MCF 10A (cell line): ENCODE results near the gene TMEM87B. TPM values are rescaled to one million over a fixed set of nuclear protein-coding genes. Genes with fewer than 3 reads are reported as not detected.

Source experiments
- BruUV-seq: library from RNA; stranded (reverse); fragments of 400-500 nt; replicated peaks from 2 replicates; lab custom pipeline; 2021; lab: Mats Ljungman, UMichigan
- CTCF ChIA-PET: fragments of 300-600 bp; sonication (Branson Sonifier 250); formaldehyde crosslinking; extraction: SDS; loops from one replicate; lab custom pipeline; 2021; ENCODE audit warnings: antibody characterized with exemption, inconsistent platforms; lab: Yijun Ruan, JAX
- POLR2A ChIA-PET: fragments of 300-600, 350-650 bp; sonication (Branson Sonifier 250); formaldehyde crosslinking; extraction: SDS; loops from one replicate; lab custom pipeline; 2020; ENCODE audit warnings: antibody characterized with exemption, inconsistent platforms; lab: Yijun Ruan, JAX
- DNase-seq: peaks from one replicate; pipeline ENCODE4 v3.0.0-alpha.2; 2018; ENCODE audit not compliant: unreplicated experiment
- H3K27ac Mint-ChIP-seq: one replicate; pipeline ENCODE4 v1.8.0; 2022; ENCODE audit warnings: mild to moderate bottlenecking, low read depth, mixed read lengths; ENCODE audit not compliant: unreplicated experiment
- H3K27me3 Mint-ChIP-seq: one replicate; pipeline ENCODE4 v1.8.0; 2022; ENCODE audit warnings: mixed read lengths; ENCODE audit not compliant: insufficient read depth, unreplicated experiment
- H3K36me3 Mint-ChIP-seq: one replicate; pipeline ENCODE4 v1.8.0; 2022; ENCODE audit warnings: mild to moderate bottlenecking, moderate library complexity, mixed read lengths; ENCODE audit not compliant: insufficient read depth, unreplicated experiment
- H3K4me1 Mint-ChIP-seq: one replicate; pipeline ENCODE4 v1.8.0; 2022; ENCODE audit warnings: mixed read lengths; ENCODE audit not compliant: insufficient read depth, unreplicated experiment
- H3K4me3 Mint-ChIP-seq: one replicate; pipeline ENCODE4 v1.8.0; 2022; ENCODE audit warnings: mild to moderate bottlenecking, moderate library complexity, mixed read lengths; ENCODE audit not compliant: unreplicated experiment
- H3K9me3 Mint-ChIP-seq: one replicate; pipeline ENCODE4 v1.8.0; 2022; ENCODE audit warnings: mixed read lengths; ENCODE audit not compliant: unreplicated experiment
- intact Hi-C: fragments of 100-400 bp; cut with micrococcal nuclease; formaldehyde crosslinking; loops from 2 replicates; pipeline ENCODE4 v1.14.1; 2022
- total RNA-seq: library from RNA; stranded (reverse); gene quantifications from 2 replicates; pipeline ENCODE4 v1.2.3, GENCODE V29; 2022
- TF ChIP-seq, protein P1 (sequence below): fragments of 200-600 bp; IDR thresholded peaks from one replicate; pipeline ENCODE4 v1.8.0; 2022; ENCODE audit warnings: antibody characterized with exemption, mild to moderate bottlenecking; ENCODE audit not compliant: unreplicated experiment

The TMEM87B gene
- total RNA-seq, 1 experiment from 2014 or later, result 29.1 TPM

- Mint-ChIP-seq H3K27ac (no peak overlapping the region), H3K9me3 (no peaks in the 10 kb centered on the region), H3K27me3 (peaks cover 8% of the 10 kb centered on the region), H3K4me3 (no peak overlapping the region), H3K36me3 (no peaks in the 10 kb centered on the region), H3K4me1 (peaks cover 6% of the 10 kb centered on the region)
- ChIA-PET CTCF (interaction anchor here (1.0 kb wide), 1 partner anchor 21 kb away, joined by 3 read pairs; no protein-coding TSS in a partner anchor), POLR2A (no interaction called here)
- intact Hi-C loops, result no loop called here
- TF ChIP-seq, protein P1, sequence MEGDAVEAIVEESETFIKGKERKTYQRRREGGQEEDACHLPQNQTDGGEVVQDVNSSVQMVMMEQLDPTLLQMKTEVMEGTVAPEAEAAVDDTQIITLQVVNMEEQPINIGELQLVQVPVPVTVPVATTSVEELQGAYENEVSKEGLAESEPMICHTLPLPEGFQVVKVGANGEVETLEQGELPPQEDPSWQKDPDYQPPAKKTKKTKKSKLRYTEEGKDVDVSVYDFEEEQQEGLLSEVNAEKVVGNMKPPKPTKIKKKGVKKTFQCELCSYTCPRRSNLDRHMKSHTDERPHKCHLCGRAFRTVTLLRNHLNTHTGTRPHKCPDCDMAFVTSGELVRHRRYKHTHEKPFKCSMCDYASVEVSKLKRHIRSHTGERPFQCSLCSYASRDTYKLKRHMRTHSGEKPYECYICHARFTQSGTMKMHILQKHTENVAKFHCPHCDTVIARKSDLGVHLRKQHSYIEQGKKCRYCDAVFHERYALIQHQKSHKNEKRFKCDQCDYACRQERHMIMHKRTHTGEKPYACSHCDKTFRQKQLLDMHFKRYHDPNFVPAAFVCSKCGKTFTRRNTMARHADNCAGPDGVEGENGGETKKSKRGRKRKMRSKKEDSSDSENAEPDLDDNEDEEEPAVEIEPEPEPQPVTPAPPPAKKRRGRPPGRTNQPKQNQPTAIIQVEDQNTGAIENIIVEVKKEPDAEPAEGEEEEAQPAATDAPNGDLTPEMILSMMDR, result no peak
- no peak for DNase-seq
- no TSS peak for BruUV-seq
Measured at GRCh38 chr2:112026509-112026908, 28.6 kb upstream of the TMEM87B start.

GRCh38 chr2:112027767-112028166, 27.3 kb upstream of the TMEM87B start:
- no TSS peak for BruUV-seq
- Mint-ChIP-seq H3K4me1 (peaks cover 14% of the 10 kb centered on the region), H3K27me3 (no peaks in the 10 kb centered on the region), H3K27ac (no peak overlapping the region), H3K4me3 (no peak overlapping the region), H3K9me3 (no peaks in the 10 kb centered on the region), H3K36me3 (no peaks in the 10 kb centered on the region)
- intact Hi-C loops, result no loop called here
- CTCF ChIA-PET, result no interaction called here
- TF ChIP-seq, protein P1, result no peak
- POLR2A ChIA-PET, result interaction anchor here (2.1 kb wide), 1 partner anchor 12 kb away, joined by 5 read pairs; no protein-coding TSS in a partner anchor
- no peak for DNase-seq

GRCh38 chr2:112029164-112029563, 25.9 kb upstream of the TMEM87B start:
- no TSS peak for BruUV-seq
- H3K36me3 Mint-ChIP-seq, result no peaks in the 10 kb centered on the region
- ChIA-PET CTCF (interaction anchor here (0.9 kb wide), 1 partner anchor 141 kb away, joined by 3 read pairs; no protein-coding TSS in a partner anchor), POLR2A (interaction anchor here (2.1 kb wide), 1 partner anchor 14 kb away, joined by 5 read pairs; no protein-coding TSS in a partner anchor)
- H3K9me3 Mint-ChIP-seq, result no peaks in the 10 kb centered on the region
- TF ChIP-seq, protein P1, result no peak
- intact Hi-C loops, result no loop called here
- no peak for DNase-seq
- H3K4me3 Mint-ChIP-seq, result no peak overlapping the region
- H3K4me1 Mint-ChIP-seq, result peaks cover 18% of the 10 kb centered on the region
- H3K27ac Mint-ChIP-seq, result no peak overlapping the region
- no peaks in the 10 kb centered on the region for H3K27me3 Mint-ChIP-seq

DNA sequence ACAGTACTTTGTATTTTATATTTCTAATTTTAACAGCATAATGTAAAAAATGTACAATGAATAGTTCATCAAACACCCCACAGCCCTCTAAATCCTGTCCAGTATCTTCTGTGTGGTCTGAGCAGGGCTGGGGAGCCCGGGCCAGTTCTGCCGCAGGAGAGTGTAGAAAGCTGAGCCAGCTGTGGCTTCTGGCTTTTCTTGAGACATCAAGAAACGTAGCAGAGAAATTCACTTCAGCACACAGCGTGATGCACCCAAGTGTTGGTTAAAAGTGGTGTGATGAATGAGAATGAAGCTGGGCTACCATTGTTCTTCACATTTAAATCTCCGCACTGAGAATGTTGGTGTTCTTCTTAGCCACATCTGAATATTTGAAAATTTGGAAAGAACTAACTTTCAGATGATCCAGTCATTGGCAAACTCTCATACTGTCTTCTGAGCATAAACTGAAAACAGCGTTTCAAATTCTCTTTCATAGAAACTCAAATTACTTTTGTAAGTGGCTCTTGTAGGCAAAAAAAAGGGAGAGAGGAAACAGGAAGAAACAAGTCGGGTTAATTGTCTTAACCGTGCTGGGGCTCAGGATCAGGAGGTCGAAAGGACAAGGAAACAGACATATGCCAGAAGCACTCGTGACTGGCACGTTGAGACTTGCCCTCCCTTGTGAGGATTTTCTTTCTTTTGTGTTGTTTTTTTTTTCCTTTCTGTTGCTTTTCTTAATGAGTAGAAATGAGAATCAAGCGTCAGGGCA, 23.4 kb upstream of the TMEM87B start:
- CTCF ChIA-PET, result interaction anchor here (0.5 to 2.0 kb wide), 6 partner anchors 16 to 428 kb away, joined by 3 to 7 read pairs (median 4); partner anchors contain the start of gene ANAPC1
- no TSS peak for BruUV-seq
- POLR2A ChIA-PET, result interaction anchor here (0.6 to 1.5 kb wide), 4 partner anchors 15 to 781 kb away, joined by 3 to 5 read pairs (median 4); no protein-coding TSS in a partner anchor

More for the DNA sequence above, 23.4 kb upstream of the TMEM87B start:
- peak; percentile 84 for DNase-seq
- no peaks in the 10 kb centered on the region for H3K36me3 Mint-ChIP-seq
- peak overlapping the region; percentile 62 for H3K4me3 Mint-ChIP-seq
- TF ChIP-seq, protein P1, result no peak
- peaks cover 18% of the 10 kb centered on the region for H3K4me1 Mint-ChIP-seq
- intact Hi-C loops, result no loop called here
- no peaks in the 10 kb centered on the region for H3K27me3 Mint-ChIP-seq
- H3K9me3 Mint-ChIP-seq, result no peaks in the 10 kb centered on the region
- peak overlapping the region; percentile 86 for H3K27ac Mint-ChIP-seq
